HUES64 (cell line): ENCODE measurements around the gene CRTAC1.

ENCODE experiments used
- H3K27ac ChIP-seq: 2 replicates; pipeline ENCODE4 v1.7.0; 2013; ENCODE audit warnings: low read depth, low read length, inconsistent platforms
- H3K27me3 ChIP-seq: 2 replicates; pipeline ENCODE4 v1.6.1; 2013; ENCODE audit warnings: mild to moderate bottlenecking, low read length; ENCODE audit not compliant: insufficient read depth
- H3K36me3 ChIP-seq: 2 replicates; pipeline ENCODE4 v1.6.1; 2013; ENCODE audit warnings: mild to moderate bottlenecking, low read length; ENCODE audit not compliant: insufficient read depth
- H3K4me1 ChIP-seq: 2 replicates; pipeline ENCODE4 v1.6.1; 2013; ENCODE audit warnings: mild to moderate bottlenecking, low read length, moderate library complexity; ENCODE audit not compliant: insufficient read depth
- H3K4me3 ChIP-seq: 2 replicates; pipeline ENCODE4 v1.5.1; 2013; ENCODE audit warnings: mild to moderate bottlenecking, low read length, moderate library complexity
- H3K9ac ChIP-seq: 2 replicates; pipeline ENCODE4 v1.6.1; 2013; ENCODE audit warnings: mild to moderate bottlenecking, low read depth, low read length
- H3K9me3 ChIP-seq: 2 replicates; pipeline ENCODE4 v1.6.1; 2013; ENCODE audit warnings: low read depth, low read length; ENCODE audit not compliant: insufficient read depth
- whole genome bisulfite sequencing: fragments of 150-250, 120-280 bp; methylation state at CpG from one replicate; pipeline ENCODE4 v1.1.7; 2013; ENCODE audit warnings: missing lambda C conversion rate; 5-methylcytosine and 5-hydroxymethylcytosine counted together

Gene CRTAC1

GRCh38 chr10:97896756-97897358 lies 133.6 kb downstream of the CRTAC1 start:
- Histone ChIP-seq H3K36me3 (no peaks in the 10 kb centered on the region), H3K4me1 (no peaks in the 10 kb centered on the region), H3K9ac (no peak overlapping the region), H3K4me3 (no peak overlapping the region), H3K9me3 (no peaks in the 10 kb centered on the region), H3K27ac (no peak overlapping the region), H3K27me3 (no peaks in the 10 kb centered on the region)
- 96% methylated on average over 13 of the region's 13 CpGs for WGBS

GRCh38 chr10:97895915-97896314 lies 134.5 kb downstream of the CRTAC1 start:
- Histone ChIP-seq H3K9ac (no peak overlapping the region), H3K4me3 (no peak overlapping the region), H3K4me1 (no peaks in the 10 kb centered on the region), H3K27me3 (no peaks in the 10 kb centered on the region), H3K9me3 (no peaks in the 10 kb centered on the region), H3K36me3 (no peaks in the 10 kb centered on the region), H3K27ac (no peak overlapping the region)
- WGBS, result 91% methylated on average over 9 of the region's 9 CpGs

DNA sequence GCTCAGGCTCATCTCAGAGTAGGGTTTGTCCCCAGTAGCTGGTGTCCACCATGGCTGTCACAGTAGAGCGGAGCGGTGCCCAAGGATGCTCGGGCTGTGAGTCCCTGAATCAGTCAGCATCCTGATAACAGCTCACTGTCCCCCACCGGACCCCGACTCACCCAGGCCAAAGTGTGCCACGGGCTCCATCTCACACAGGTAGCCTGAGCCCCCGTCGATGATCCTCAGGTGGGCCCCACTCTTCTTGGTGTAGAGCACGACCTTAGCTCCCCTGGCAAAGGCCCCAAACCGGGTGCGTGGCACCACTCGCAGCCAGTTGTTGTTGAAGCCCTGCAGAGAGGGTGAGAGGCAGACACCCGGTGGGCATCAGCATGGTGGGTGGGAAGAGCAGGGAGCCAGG lies 135.3 kb downstream of the CRTAC1 start:
- Histone ChIP-seq H3K27ac (no peak overlapping the region), H3K4me1 (0 out of 2 replicates have a peak, but pooled peaks cover 1% of the 10 kb centered on the region), H3K36me3 (no peaks in the 10 kb centered on the region), H3K4me3 (no peak overlapping the region), H3K9me3 (no peaks in the 10 kb centered on the region), H3K9ac (no peak overlapping the region), H3K27me3 (no peaks in the 10 kb centered on the region)
- 94% methylated on average over 13 of the region's 13 CpGs for WGBS

DNA sequence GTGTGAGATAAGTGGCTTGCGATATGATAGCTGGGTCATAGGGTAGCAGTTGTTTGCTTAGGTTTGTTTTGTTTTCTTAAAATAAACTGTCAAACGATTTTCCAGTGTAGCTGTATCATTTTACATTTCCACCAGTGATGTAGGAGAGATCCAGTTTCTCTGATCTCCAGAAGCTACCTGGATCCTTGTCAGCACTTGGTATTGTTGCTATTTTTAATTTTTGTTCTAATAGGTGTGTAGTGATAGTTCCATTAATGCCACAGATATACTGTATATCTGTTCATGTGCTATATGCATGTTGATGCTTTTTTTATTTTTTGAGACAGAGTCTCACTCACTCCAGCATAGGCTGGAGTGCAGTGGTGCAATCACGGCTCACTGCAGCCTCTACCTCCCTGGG lies 136.3 kb downstream of the CRTAC1 start:
- H3K27ac ChIP-seq, result no peak overlapping the region
- H3K36me3 ChIP-seq, result no peaks in the 10 kb centered on the region
- 98% methylated on average over 3 of the region's 3 CpGs for WGBS

DNA sequence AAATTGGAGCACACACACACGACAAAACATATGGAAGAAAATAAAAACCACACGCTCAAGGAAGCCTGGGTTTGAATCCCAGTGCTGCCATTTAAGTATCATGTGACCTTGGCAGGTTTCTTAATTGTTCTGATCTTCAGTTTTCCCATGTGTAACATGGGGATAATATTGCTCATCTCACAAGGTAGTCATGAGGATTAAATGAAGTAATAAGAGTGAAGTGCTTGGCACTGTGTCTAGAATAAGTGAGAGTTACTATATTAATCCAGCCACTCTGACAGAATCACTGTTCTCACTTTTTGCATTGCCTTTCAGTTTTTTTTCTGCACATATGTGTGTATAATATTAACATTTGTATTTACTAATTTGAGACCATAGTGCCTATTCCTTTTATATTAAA lies 137.5 kb downstream of the CRTAC1 start:
- 89% methylated on average over 2 of the region's 2 CpGs for WGBS
- no peak overlapping the region for H3K27ac ChIP-seq
- no peak overlapping the region for H3K4me3 ChIP-seq
- H3K27me3 ChIP-seq, result no peaks in the 10 kb centered on the region
- H3K9ac ChIP-seq, result no peak overlapping the region
- H3K4me1 ChIP-seq, result peaks cover 20% of the 10 kb centered on the region
- no peaks in the 10 kb centered on the region for H3K36me3 ChIP-seq
- no peaks in the 10 kb centered on the region for H3K9me3 ChIP-seq

More for the DNA sequence above, 136.3 kb downstream of the CRTAC1 start:
- Histone ChIP-seq H3K27me3 (no peaks in the 10 kb centered on the region), H3K9ac (no peak overlapping the region), H3K9me3 (no peaks in the 10 kb centered on the region), H3K4me1 (peaks cover 11% of the 10 kb centered on the region), H3K4me3 (no peak overlapping the region)

GRCh38 chr10:97892506-97892905 lies 137.9 kb downstream of the CRTAC1 start:
- Histone ChIP-seq H3K9me3 (no peaks in the 10 kb centered on the region), H3K27ac (no peak overlapping the region), H3K36me3 (no peaks in the 10 kb centered on the region), H3K27me3 (no peaks in the 10 kb centered on the region), H3K4me1 (peaks cover 20% of the 10 kb centered on the region), H3K4me3 (no peak overlapping the region), H3K9ac (no peak overlapping the region)
- 93% methylated on average over 2 of the region's 2 CpGs for WGBS

DNA sequence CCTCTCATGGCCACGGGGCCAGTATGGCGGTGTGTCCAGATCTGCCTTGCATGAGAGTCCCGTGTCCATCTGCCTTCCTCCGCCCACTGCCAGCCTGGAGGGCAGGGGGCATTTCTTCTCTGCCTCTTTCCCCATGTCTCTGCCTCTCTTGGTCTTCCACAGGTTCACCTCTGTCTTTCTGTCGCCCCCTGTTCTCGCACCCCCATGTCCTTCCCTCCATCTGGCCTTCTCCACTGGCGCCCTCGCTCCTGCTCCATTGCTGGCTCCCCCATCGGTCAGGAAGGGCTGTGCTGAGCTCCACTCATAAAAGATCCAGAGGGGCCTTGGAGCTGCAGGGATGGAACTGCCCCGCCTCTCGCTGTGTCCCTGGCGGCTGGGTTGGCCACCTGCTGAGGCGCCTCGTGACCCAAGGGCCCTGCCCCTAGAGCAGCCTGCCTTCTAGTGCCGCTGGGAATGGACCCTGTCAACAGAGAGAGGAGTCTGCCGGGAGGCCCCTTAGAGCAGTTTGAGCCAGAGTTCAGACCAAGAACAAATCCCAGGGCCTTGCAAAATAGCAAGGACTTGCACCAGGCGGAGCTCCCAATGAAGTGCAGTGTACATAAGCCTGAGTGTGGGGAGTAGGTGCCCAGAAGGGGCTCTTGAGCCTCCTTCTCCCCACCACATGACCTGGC lies 138.8 kb downstream of the CRTAC1 start:
- Histone ChIP-seq H3K36me3 (no peaks in the 10 kb centered on the region), H3K9ac (no peak overlapping the region), H3K27me3 (no peaks in the 10 kb centered on the region), H3K27ac (no peak overlapping the region), H3K4me3 (no peak overlapping the region), H3K4me1 (peaks cover 20% of the 10 kb centered on the region), H3K9me3 (no peaks in the 10 kb centered on the region)
- WGBS, result 86% methylated on average over 17 of the region's 17 CpGs

GRCh38 chr10:97889461-97890265 lies 140.8 kb downstream of the CRTAC1 start:
- H3K36me3 ChIP-seq, result no peaks in the 10 kb centered on the region
- H3K27ac ChIP-seq, result peak overlapping the region; percentile 79
- 34% methylated on average over 18 of the region's 18 CpGs for WGBS

GRCh38 chr10:97888641-97889262 lies 141.7 kb downstream of the CRTAC1 start:
- WGBS, result 39% methylated on average over 12 of the region's 12 CpGs
- no peaks in the 10 kb centered on the region for H3K36me3 ChIP-seq
- peaks cover 20% of the 10 kb centered on the region for H3K4me1 ChIP-seq
- no peak overlapping the region for H3K4me3 ChIP-seq
- H3K27me3 ChIP-seq, result no peaks in the 10 kb centered on the region
- no peak overlapping the region for H3K9ac ChIP-seq
- no peaks in the 10 kb centered on the region for H3K9me3 ChIP-seq
- peak overlapping the region; percentile 79; the same call in 1 of the 2 replicates for H3K27ac ChIP-seq

More at GRCh38 chr10:97889461-97890265, 140.8 kb downstream of the CRTAC1 start:
- Histone ChIP-seq H3K9ac (peak overlapping the region; percentile 41; the same call in 1 of the 2 replicates), H3K9me3 (no peaks in the 10 kb centered on the region), H3K27me3 (no peaks in the 10 kb centered on the region), H3K4me1 (peaks cover 20% of the 10 kb centered on the region), H3K4me3 (no peak overlapping the region)

GRCh38 chr10:97888134-97888533 lies 142.3 kb downstream of the CRTAC1 start:
- Histone ChIP-seq H3K4me1 (peaks cover 20% of the 10 kb centered on the region), H3K36me3 (no peaks in the 10 kb centered on the region), H3K27ac (no peak overlapping the region), H3K27me3 (no peaks in the 10 kb centered on the region), H3K9ac (no peak overlapping the region), H3K9me3 (no peaks in the 10 kb centered on the region), H3K4me3 (no peak overlapping the region)
- WGBS, result 88% methylated on average over 7 of the region's 7 CpGs

DNA sequence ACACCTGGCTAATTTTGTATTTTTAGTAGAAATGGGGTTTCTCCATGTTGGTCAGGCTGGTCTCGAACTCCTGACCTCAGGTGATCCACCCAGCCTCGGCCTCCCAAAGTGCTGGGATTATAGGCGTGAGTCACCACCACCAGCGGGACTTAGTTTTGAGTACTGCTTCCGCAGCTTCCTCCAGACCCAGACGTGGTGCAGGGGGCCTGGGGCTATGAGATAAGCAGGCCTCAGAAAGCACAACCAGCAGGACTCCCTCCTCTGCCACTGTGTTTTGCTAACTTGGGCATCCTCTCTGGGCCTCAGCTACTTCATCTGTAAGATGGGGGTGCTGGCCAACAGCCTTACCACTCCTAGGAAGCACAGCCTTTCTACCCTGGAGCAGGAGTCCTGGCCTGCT lies 143.0 kb downstream of the CRTAC1 start:
- no peak overlapping the region for H3K27ac ChIP-seq
- no peak overlapping the region for H3K9ac ChIP-seq
- no peak overlapping the region for H3K4me3 ChIP-seq
- H3K36me3 ChIP-seq, result no peaks in the 10 kb centered on the region
- no peaks in the 10 kb centered on the region for H3K27me3 ChIP-seq
- no peaks in the 10 kb centered on the region for H3K9me3 ChIP-seq
- peaks cover 20% of the 10 kb centered on the region for H3K4me1 ChIP-seq
- 87% methylated on average over 6 of the region's 6 CpGs for WGBS
